HepG2 (cell line): ENCODE results near the gene NUBP1. TPM values are rescaled to one million over a fixed set of nuclear protein-coding genes. Genes with fewer than 3 reads are reported as not detected.
A peak's percentile ranks its signal among the peaks of the same experiment; 100 is the strongest.

Experiments
- BRCA1 ChIP-seq: sonication (generic); formaldehyde crosslinking; IDR thresholded peaks from 2 replicates; pipeline ENCODE4 v1.4.0; 2020; ENCODE audit warnings: missing genetic modification reagents
- DNMT1 ChIP-seq: sonication (generic); formaldehyde crosslinking; IDR thresholded peaks from 2 replicates; pipeline ENCODE4 v1.5.1; 2020; ENCODE audit warnings: mild to moderate bottlenecking, missing genetic modification reagents
- ESRRA ChIP-seq: sonication (generic); formaldehyde crosslinking; IDR thresholded peaks from 2 replicates; pipeline ENCODE4 v1.5.1; 2020; ENCODE audit warnings: mild to moderate bottlenecking, low read depth, missing genetic modification reagents
- FOXA3 ChIP-seq: IDR thresholded peaks from 2 replicates; pipeline ENCODE4 v1.6.1; 2016; ENCODE audit warnings: missing genetic modification reagents, missing compliant biosample characterization
- GATA4 ChIP-seq: sonication (generic); IDR thresholded peaks from 2 replicates; pipeline ENCODE4 v1.6.1; 2016; ENCODE audit warnings: antibody characterized with exemption, low read depth, borderline replicate concordance
- GPN1 ChIP-seq: sonication (generic); formaldehyde crosslinking; IDR thresholded peaks from 2 replicates; pipeline ENCODE4 v1.5.1; 2020; ENCODE audit warnings: missing genetic modification reagents, borderline replicate concordance
- HMG20A ChIP-seq: IDR thresholded peaks from 2 replicates; pipeline ENCODE4 v1.6.1; 2016; ENCODE audit warnings: borderline replicate concordance
- ISX ChIP-seq: sonication (generic); formaldehyde crosslinking; conservative IDR thresholded peaks from 2 replicates; pipeline ENCODE4 v1.5.0; 2020; ENCODE audit warnings: missing genetic modification reagents
- KAT7 ChIP-seq: IDR thresholded peaks from 2 replicates; pipeline ENCODE4 v1.6.1; 2018; ENCODE audit warnings: borderline replicate concordance, missing compliant biosample characterization
- MYNN ChIP-seq: sonication (generic); formaldehyde crosslinking; IDR thresholded peaks from 2 replicates; pipeline ENCODE4 v1.4.0; 2020; ENCODE audit warnings: mild to moderate bottlenecking, low read depth, missing genetic modification reagents
- NCOA2 ChIP-seq: sonication (generic); formaldehyde crosslinking; IDR thresholded peaks from 2 replicates; pipeline ENCODE4 v1.8.0; 2022; ENCODE audit warnings: inconsistent platforms
- NPAS2 ChIP-seq: sonication (generic); formaldehyde crosslinking; IDR thresholded peaks from 2 replicates; pipeline ENCODE4 v1.8.0; 2022; ENCODE audit warnings: mild to moderate bottlenecking, missing genetic modification reagents, borderline replicate concordance
- PHF5A ChIP-seq: IDR thresholded peaks from one replicate; pipeline ENCODE4 v1.6.1; 2018; ENCODE audit warnings: low read depth, missing genetic modification reagents; ENCODE audit not compliant: unreplicated experiment
- RORA ChIP-seq: sonication (generic); formaldehyde crosslinking; IDR thresholded peaks from 2 replicates; pipeline ENCODE4 v1.5.0; 2020; ENCODE audit warnings: mild to moderate bottlenecking, missing genetic modification reagents, moderate library complexity
- SNAPC2 ChIP-seq: sonication (generic); formaldehyde crosslinking; IDR thresholded peaks from 2 replicates; pipeline ENCODE4 v1.8.1; 2022; ENCODE audit warnings: mild to moderate bottlenecking, missing genetic modification reagents
- TSC22D2 ChIP-seq: sonication (generic); formaldehyde crosslinking; IDR thresholded peaks from 2 replicates; pipeline ENCODE4 v1.5.1; 2020; ENCODE audit warnings: missing genetic modification reagents, mild to moderate bottlenecking, borderline replicate concordance
- U2AF2 ChIP-seq: fragments of 200-400 bp; formaldehyde crosslinking; IDR thresholded peaks from 2 replicates; pipeline ENCODE4 v1.6.1; 2017; ENCODE audit warnings: low read depth, mild to moderate bottlenecking, low read length
- ZNF333 ChIP-seq: sonication (generic); formaldehyde crosslinking; IDR thresholded peaks from 2 replicates; pipeline ENCODE4 v1.4.0; 2020; ENCODE audit warnings: mild to moderate bottlenecking, missing genetic modification reagents, borderline replicate concordance
- ZNF337 ChIP-seq: sonication (generic); formaldehyde crosslinking; IDR thresholded peaks from 2 replicates; pipeline ENCODE4 v1.5.1; 2020; ENCODE audit warnings: missing genetic modification reagents, low read depth, mild to moderate bottlenecking, borderline replicate concordance
- ZNF367 ChIP-seq: sonication (generic); formaldehyde crosslinking; IDR thresholded peaks from 2 replicates; pipeline ENCODE4 v1.4.0; 2020; ENCODE audit warnings: missing genetic modification reagents, borderline replicate concordance
- ZNF678 ChIP-seq: sonication (generic); formaldehyde crosslinking; IDR thresholded peaks from 2 replicates; pipeline ENCODE4 v1.4.0; 2020; ENCODE audit warnings: mild to moderate bottlenecking, missing genetic modification reagents
- ZNF720 ChIP-seq: sonication (generic); formaldehyde crosslinking; IDR thresholded peaks from 2 replicates; pipeline ENCODE4 v1.4.0; 2020; ENCODE audit warnings: missing genetic modification reagents
- ZNF747 ChIP-seq: sonication (generic); formaldehyde crosslinking; IDR thresholded peaks from 2 replicates; pipeline ENCODE4 v1.8.1; 2023; ENCODE audit warnings: missing genetic modification reagents, mild to moderate bottlenecking, borderline replicate concordance
- polyA plus RNA-seq, 8 experiments: library from polyadenylated mRNA; depleted of rRNA in 3 of 8; stranded (reverse) in 7 of 8; unstranded in 1 of 8; fragments of >200 nt; fragmentation: Illumina TruSeq in 4 of 8; extraction: Trizol in 4 of 8; gene quantifications; 2 replicates each; pipeline versions ENCODE4 v1.2.1 to v1.2.3, GENCODE V29; 2011 to 2016; ENCODE audit warnings: low read depth in 4 of 8, missing spikeins in 1 of 8, mixed read lengths in 1 of 8; ENCODE audit not compliant: insufficient read depth in 1 of 8
- total RNA-seq, 5 experiments: library from RNA; depleted of rRNA; stranded (reverse); fragments of >200 nt; fragmentation: Illumina TruSeq; extraction: Trizol; gene quantifications; 2 replicates each; pipeline ENCODE4 v1.2.3, GENCODE V29; 2016; ENCODE audit warnings: low read depth in 1 of 5
- TF ChIP-seq, protein P1 (sequence below), 2 experiments: sonication (generic) in 1 of 2; formaldehyde crosslinking in 1 of 2; IDR thresholded peaks; 2 replicates each; pipeline versions ENCODE4 v1.4.0 to v1.6.1; 2016 to 2020; ENCODE audit warnings: borderline replicate concordance in 1 of 2, low read depth in 1 of 2, mild to moderate bottlenecking in 1 of 2, missing genetic modification reagents in 1 of 2
- TF ChIP-seq, protein P2 (sequence below): sonication (generic); formaldehyde crosslinking; conservative IDR thresholded peaks from 2 replicates; pipeline ENCODE4 v1.8.0; 2022; ENCODE audit warnings: missing genetic modification reagents

Gene NUBP1
- total and polyA plus RNA-seq, 2 of the 13 experiments (the other 11 are each of a cell fraction or from before 2014, with no cell fraction given), result 53.5 to 70.4 TPM

DNA sequence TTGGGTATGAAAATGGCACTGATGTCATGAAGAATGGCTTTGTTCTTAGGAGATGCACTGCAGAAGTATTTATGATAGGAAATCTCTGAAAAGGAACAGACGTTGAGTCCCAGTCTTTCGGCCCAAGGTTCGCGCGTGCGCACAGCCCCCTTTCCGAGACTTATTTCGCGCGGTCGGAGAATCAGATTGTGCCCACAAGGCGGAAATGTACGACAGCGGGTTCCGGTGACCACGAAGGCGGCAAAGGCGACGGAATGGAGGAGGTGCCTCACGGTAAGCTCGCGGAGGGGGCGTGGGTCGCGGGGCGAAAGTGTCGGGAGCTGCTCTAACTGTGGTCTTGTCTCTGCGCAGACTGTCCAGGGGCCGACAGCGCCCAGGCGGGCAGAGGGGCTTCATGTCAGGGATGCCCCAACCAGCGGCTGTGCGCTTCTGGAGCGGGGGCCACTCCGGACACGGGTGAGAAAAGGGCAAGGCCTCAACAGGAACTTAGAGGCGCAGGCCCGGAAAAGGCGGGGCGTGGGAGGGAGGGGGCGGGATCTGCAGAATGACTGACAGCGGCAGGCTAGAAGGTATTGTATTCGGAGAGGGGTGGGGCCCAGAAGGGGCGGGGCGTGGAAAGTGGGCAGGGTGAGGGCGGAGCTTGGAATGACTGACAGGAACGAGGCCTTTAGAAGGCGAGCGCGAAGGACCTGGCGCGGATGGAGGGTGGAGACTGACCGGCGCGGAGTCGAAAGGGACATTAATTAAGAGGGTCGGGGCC, at the start of gene NUBP1 (continued):
- TF ChIP-seq ZNF367 (CRISPR knock-in tag) (no peak), RORA (CRISPR knock-in tag) (no peak), ISX (CRISPR knock-in tag) (peak; percentile 90), SNAPC2 (CRISPR knock-in tag) (peak; percentile 91), NCOA2 (CRISPR knock-in tag) (peak; percentile 61), GPN1 (CRISPR knock-in tag) (peak; percentile 74; the same call in 1 of the 2 replicates), MYNN (CRISPR knock-in tag) (peak; percentile 71; the same call in 1 of the 2 replicates), ZNF747 (CRISPR knock-in tag) (peak; percentile 98), U2AF2 (0 out of 2 replicates have a peak, but pooled peaks have one; percentile 84), BRCA1 (no peak; the same call in 1 of the 2 replicates), PHF5A (CRISPR knock-in tag) (peak; percentile 22), ESRRA (CRISPR knock-in tag) (peak; percentile 90), DNMT1 (CRISPR knock-in tag) (peak; percentile 88; the same call in 1 of the 2 replicates), NPAS2 (CRISPR knock-in tag) (no peak), ZNF337 (CRISPR knock-in tag) (peak; percentile 87; the same call in 1 of the 2 replicates), FOXA3 (CRISPR knock-in tag) (peak; percentile 66; the same call in 1 of the 2 replicates), TSC22D2 (peak; percentile 94), ZNF720 (peak; percentile 92; the same call in 1 of the 2 replicates), KAT7 (CRISPR knock-in tag) (peak; percentile 86; the same call in 1 of the 2 replicates), ZNF333 (CRISPR knock-in tag) (peak; percentile 78; the same call in 1 of the 2 replicates), ZNF678 (peak; percentile 97), GATA4 (peak; percentile 69), HMG20A (no peak)
- TF ChIP-seq, protein P1, sequence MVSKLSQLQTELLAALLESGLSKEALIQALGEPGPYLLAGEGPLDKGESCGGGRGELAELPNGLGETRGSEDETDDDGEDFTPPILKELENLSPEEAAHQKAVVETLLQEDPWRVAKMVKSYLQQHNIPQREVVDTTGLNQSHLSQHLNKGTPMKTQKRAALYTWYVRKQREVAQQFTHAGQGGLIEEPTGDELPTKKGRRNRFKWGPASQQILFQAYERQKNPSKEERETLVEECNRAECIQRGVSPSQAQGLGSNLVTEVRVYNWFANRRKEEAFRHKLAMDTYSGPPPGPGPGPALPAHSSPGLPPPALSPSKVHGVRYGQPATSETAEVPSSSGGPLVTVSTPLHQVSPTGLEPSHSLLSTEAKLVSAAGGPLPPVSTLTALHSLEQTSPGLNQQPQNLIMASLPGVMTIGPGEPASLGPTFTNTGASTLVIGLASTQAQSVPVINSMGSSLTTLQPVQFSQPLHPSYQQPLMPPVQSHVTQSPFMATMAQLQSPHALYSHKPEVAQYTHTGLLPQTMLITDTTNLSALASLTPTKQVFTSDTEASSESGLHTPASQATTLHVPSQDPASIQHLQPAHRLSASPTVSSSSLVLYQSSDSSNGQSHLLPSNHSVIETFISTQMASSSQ (IDR thresholded peaks at IDR 0.05; ENCODE audit: low read depth), result no peak
- TF ChIP-seq, protein P1 (CRISPR knock-in tag; IDR thresholded peaks at IDR 0.05; ENCODE audit: borderline replicate concordance), result peak; percentile 86
- TF ChIP-seq, protein P2, sequence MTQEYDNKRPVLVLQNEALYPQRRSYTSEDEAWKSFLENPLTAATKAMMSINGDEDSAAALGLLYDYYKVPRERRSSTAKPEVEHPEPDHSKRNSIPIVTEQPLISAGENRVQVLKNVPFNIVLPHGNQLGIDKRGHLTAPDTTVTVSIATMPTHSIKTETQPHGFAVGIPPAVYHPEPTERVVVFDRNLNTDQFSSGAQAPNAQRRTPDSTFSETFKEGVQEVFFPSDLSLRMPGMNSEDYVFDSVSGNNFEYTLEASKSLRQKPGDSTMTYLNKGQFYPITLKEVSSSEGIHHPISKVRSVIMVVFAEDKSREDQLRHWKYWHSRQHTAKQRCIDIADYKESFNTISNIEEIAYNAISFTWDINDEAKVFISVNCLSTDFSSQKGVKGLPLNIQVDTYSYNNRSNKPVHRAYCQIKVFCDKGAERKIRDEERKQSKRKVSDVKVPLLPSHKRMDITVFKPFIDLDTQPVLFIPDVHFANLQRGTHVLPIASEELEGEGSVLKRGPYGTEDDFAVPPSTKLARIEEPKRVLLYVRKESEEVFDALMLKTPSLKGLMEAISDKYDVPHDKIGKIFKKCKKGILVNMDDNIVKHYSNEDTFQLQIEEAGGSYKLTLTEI, result no peak
